GM12878 (cell line): ENCODE measurements around the gene OSBPL3. TPM values are rescaled to one million over a fixed set of nuclear protein-coding genes. Genes with fewer than 3 reads are reported as not detected.

Source experiments
- ATAC-seq: fragments of 200-7000 bp; cut with Tn5 transposase; 3 replicates; pipeline ENCODE4 v1.9.1; 2020; ENCODE audit warnings: mild to moderate bottlenecking, moderate library complexity
- BruUV-seq: library from RNA; stranded (reverse); fragments of 400-500 nt; replicated peaks from 2 replicates; lab custom pipeline; 2021; lab: Mats Ljungman, UMichigan
- CTCF ChIA-PET: fragments of 300-600 bp; sonication (Branson Sonifier 250); formaldehyde crosslinking; extraction: SDS; loops from one replicate; lab custom pipeline; 2021; ENCODE audit warnings: inconsistent platforms; lab: Yijun Ruan, JAX
- POLR2A ChIA-PET: fragments of 350-600 bp; formaldehyde crosslinking; extraction: SDS; loops from one replicate; lab custom pipeline; 2021; ENCODE audit warnings: inconsistent platforms; lab: Charles Lee
- RAD21 ChIA-PET: fragments of 300-600 bp; sonication (Branson Sonifier 250); formaldehyde crosslinking; loops from one replicate; lab custom pipeline; 2023; ENCODE audit warnings: antibody characterized with exemption; ENCODE audit not compliant: unreplicated experiment; lab: Charles Lee
- SMC1A ChIA-PET: fragments of 300-600 bp; sonication (Branson Sonifier 250); formaldehyde crosslinking; loops from one replicate; lab custom pipeline; 2023; ENCODE audit not compliant: unreplicated experiment, uncharacterized antibody; lab: Charles Lee
- DNase-seq: peaks from one replicate; pipeline ENCODE4 v3.0.0-alpha.2; 2011; ENCODE audit warnings: low read depth, low spot score
- FAIRE-seq: peaks from 3 replicates; lab custom pipeline; 2011; peaks lifted over from hg19 to GRCh38; lab: Jason Lieb, UNC
- H2AFZ ChIP-seq: 2 replicates; pipeline ENCODE4 v1.6.0; 2011; ENCODE audit warnings: low read depth, low read length, control low read depth; ENCODE audit not compliant: control insufficient read depth
- H3K27ac ChIP-seq: 2 replicates; pipeline ENCODE4 v1.5.1; 2011; ENCODE audit warnings: control low read depth; ENCODE audit not compliant: control insufficient read depth, insufficient read depth
- H3K27me3 ChIP-seq, 2 experiments: replicated peaks in 1 of 2; 2 replicates each; pipeline versions ENCODE4 v1.6.0 to v1.6.1; 2011; ENCODE audit warnings: low read length in 1 of 2; ENCODE audit not compliant: control insufficient read depth in 2 of 2, insufficient read depth in 2 of 2
- H3K36me3 ChIP-seq, 2 experiments: 2 replicates each; pipeline ENCODE4 v1.5.1; 2011; ENCODE audit warnings: low read length in 1 of 2; ENCODE audit not compliant: control insufficient read depth in 2 of 2, insufficient read depth in 2 of 2
- H3K4me1 ChIP-seq: 2 replicates; pipeline ENCODE4 v1.6.1; 2011; ENCODE audit warnings: mild to moderate bottlenecking, low read length, moderate library complexity, mixed read lengths; ENCODE audit not compliant: control insufficient read depth, insufficient read depth
- H3K4me2 ChIP-seq: 2 replicates; pipeline ENCODE4 v1.6.0; 2011; ENCODE audit warnings: control low read depth; ENCODE audit not compliant: control insufficient read depth, insufficient read depth
- H3K4me3 ChIP-seq: fragments of 200-600 bp; sonication (generic); 2 replicates; pipeline ENCODE4 v1.5.1; 2016
- H3K79me2 ChIP-seq: 2 replicates; pipeline ENCODE4 v1.6.0; 2011; ENCODE audit warnings: low read length; ENCODE audit not compliant: control insufficient read depth, insufficient read depth
- H3K9ac ChIP-seq: 2 replicates; pipeline ENCODE4 v1.8.0; 2011; ENCODE audit warnings: low read length, control low read depth, mixed read lengths; ENCODE audit not compliant: control insufficient read depth, insufficient read depth
- H3K9me3 ChIP-seq: replicated peaks from 3 replicates; pipeline ENCODE4 v1.5.1; 2011; ENCODE audit warnings: mild to moderate bottlenecking, low read length; ENCODE audit not compliant: control insufficient read depth, insufficient read depth
- H4K20me1 ChIP-seq: 2 replicates; pipeline ENCODE4 v1.6.0; 2011; ENCODE audit not compliant: control insufficient read depth, insufficient read depth
- MTA2 ChIP-seq: fragments of 450-650 bp; IDR thresholded peaks from 2 replicates; pipeline ENCODE4 v1.6.1; 2016; ENCODE audit warnings: low read depth, mild to moderate bottlenecking, moderate library complexity
- MYC ChIP-seq: IDR thresholded peaks from 2 replicates; pipeline ENCODE4 v1.6.1; 2011; ENCODE audit warnings: mild to moderate bottlenecking, low read length, moderate library complexity, inconsistent platforms; ENCODE audit not compliant: insufficient read depth, insufficient replicate concordance, insufficient read length, severe bottlenecking
- NFYB ChIP-seq: IDR thresholded peaks from 2 replicates; pipeline ENCODE4 v1.6.1; 2011; ENCODE audit warnings: low read depth, mild to moderate bottlenecking, low read length, improper control_type of control experiment, moderate library complexity; ENCODE audit not compliant: insufficient read depth
- POLR2AphosphoS5 ChIP-seq: IDR thresholded peaks from 2 replicates; pipeline ENCODE4 v1.6.1; 2011; ENCODE audit warnings: mild to moderate bottlenecking, low read length, inconsistent platforms
- RB1 ChIP-seq: fragments of 450-650 bp; formaldehyde crosslinking; IDR thresholded peaks from 2 replicates; pipeline ENCODE4 v1.6.1; 2017; ENCODE audit warnings: mild to moderate bottlenecking, borderline replicate concordance
- RFX5 ChIP-seq: IDR thresholded peaks from 2 replicates; pipeline ENCODE4 v1.6.1; 2011; ENCODE audit warnings: low read depth, low read length, improper control_type of control experiment
- ZNF687 ChIP-seq: fragments of 450-650 bp; IDR thresholded peaks from 2 replicates; pipeline ENCODE4 v1.6.1; 2017; ENCODE audit warnings: mild to moderate bottlenecking, moderate library complexity
- WGBS: methylation state at CpG from one replicate; pipeline ENCODE4 v1.1.6; 2016; ENCODE audit warnings: low lambda C conversion rate; ENCODE audit not compliant: insufficient replicate concordance, insufficient coverage; ENCODE audit errors: missing lambda C conversion rate; 5-methylcytosine and 5-hydroxymethylcytosine counted together
- in situ Hi-C: fragments of 300-500 bp; cut with MboI; formaldehyde crosslinking; loops from 9 replicates; pipeline ENCODE4 v1.14.3; 2018; ENCODE audit warnings: mixed read lengths
- intact Hi-C: fragments of 100-400 bp; cut with micrococcal nuclease; formaldehyde crosslinking; loops from one replicate; pipeline ENCODE4 v1.14.2; 2022; ENCODE audit not compliant: unreplicated experiment
- polyA plus RNA-seq, 11 experiments: library from polyadenylated mRNA; depleted of rRNA in 4 of 11; unstranded in 6 of 11; stranded (reverse) in 5 of 11; fragments of >200 nt; fragmentation: Nextera tagmentation in 4 of 11; fragmentation: Illumina TruSeq in 1 of 11; extraction: Ambion mirVana in 4 of 11; extraction: Trizol in 1 of 11; gene quantifications; 1 replicate in 1 of 11; 2 replicates in 10 of 11; pipeline versions ENCODE4 v1.2.1 to v1.2.3, GENCODE V29; 2011 to 2016; ENCODE audit warnings: inconsistent platforms in 2 of 11, missing spikeins in 2 of 11, low read depth in 1 of 11
- total RNA-seq, 4 experiments: library from RNA; depleted of rRNA in 3 of 4; stranded (reverse); fragments of >200 nt in 3 of 4; fragmentation: Illumina TruSeq in 1 of 4; extraction: Trizol in 1 of 4; gene quantifications; 2 replicates each; pipeline versions ENCODE4 v1.2.1 to v1.2.3, GENCODE V29; 2013 to 2021

OSBPL3 gene
- total and polyA plus RNA-seq, 10 of the 15 experiments (the other 5 are each of a cell fraction or from before 2014, with no cell fraction given): 6.1 to 46.6 (median 27.0) TPM

- no peak for DNase-seq
- Histone ChIP-seq H3K4me3 (no peak overlapping the region), H3K36me3 (peaks cover 6 to 17% of the 10 kb centered on the region in 2 experiments), H3K9me3 (no peaks in the 10 kb centered on the region), H3K9ac (no peak overlapping the region), H3K27me3 (no peaks in the 10 kb centered on the region), H3K4me2 (no peak overlapping the region), H3K27ac (no peak overlapping the region), H3K4me1 (peaks cover 14% of the 10 kb centered on the region; the same call in 1 of the 2 replicates), H4K20me1 (no peaks in the 10 kb centered on the region), H3K79me2 (no peaks in the 10 kb centered on the region), H2AFZ (no peak overlapping the region)
- CTCF ChIA-PET: no interaction called here
- no peak for ATAC-seq
- RAD21 ChIA-PET: no interaction called here
- POLR2A ChIA-PET: no interaction called here
- intact Hi-C loops (no loop called here), in situ Hi-C loops (no loop called here)
- 74% methylated on average over 4 of the region's 4 CpGs for WGBS
- SMC1A ChIA-PET: interaction anchor here (1.4 kb wide), 1 partner anchor 10 kb away, joined by 5 read pairs; no protein-coding TSS in a partner anchor
- no TSS peak for BruUV-seq
- TF ChIP-seq ZNF687 (no peak), RB1 (no peak), POLR2AphosphoS5 (no peak), RFX5 (no peak), MYC (no peak), NFYB (no peak), MTA2 (no peak)
- FAIRE-seq: no peak
Measured at GRCh38 chr7:24868741-24869140, 111.2 kb downstream of the OSBPL3 start.
